Left lung (tissue), 10 donors: ENCODE data around the gene HTR3D. TPM values are rescaled to one million over a fixed set of nuclear protein-coding genes. Genes with fewer than 3 reads are reported as not detected.

Source experiments
- ATAC-seq: fragments of 200-7000 bp; cut with Tn5 transposase; one replicate; pipeline ENCODE4 v1.9.1; 2020; ENCODE audit warnings: moderate library complexity
- DNase-seq, 4 donors: peaks; one replicate each; pipeline ENCODE4 v3.0.0-alpha.2; 2013 to 2020
- H3K27ac ChIP-seq, 2 donors: fragments of 200-600 bp; sonication (generic) in 1 of 2; one replicate each; pipeline versions ENCODE4 v1.5.0 to v1.8.0; 2020 to 2021
- H3K27me3 ChIP-seq, 2 donors: fragments of 200-600 bp; sonication (generic) in 1 of 2; one replicate each; pipeline versions ENCODE4 v1.5.0 to v1.8.0; 2020 to 2021
- H3K36me3 ChIP-seq, 2 donors: fragments of 200-600 bp; sonication (generic) in 1 of 2; one replicate each; pipeline versions ENCODE4 v1.5.0 to v1.8.0; 2020 to 2021
- H3K4me1 ChIP-seq, 2 donors: fragments of 200-600 bp; one replicate each; pipeline ENCODE4 v1.8.0; 2021
- H3K4me3 ChIP-seq, 2 donors: fragments of 200-600 bp; sonication (generic) in 1 of 2; one replicate each; pipeline versions ENCODE4 v1.5.0 to v1.8.0; 2020 to 2021; ENCODE audit warnings: mild to moderate bottlenecking in 1 of 2
- H3K9me3 ChIP-seq, 2 donors: fragments of 200-600 bp; sonication (generic) in 1 of 2; one replicate each; pipeline versions ENCODE4 v1.5.0 to v1.8.0; 2020 to 2021
- intact Hi-C, 2 donors: fragments of 100-400 bp; cut with DNase I; formaldehyde crosslinking; loops; one replicate each; pipeline versions ENCODE4 v1.11.2 to v1.14.2; 2022
- polyA plus RNA-seq, 6 donors: library from polyadenylated mRNA; unstranded; fragments of 120-200 nt; gene quantifications; one replicate each; pipeline ENCODE4 v1.2.1, GENCODE V29; 2013; ENCODE audit not compliant: insufficient read length in 6 of 6
- total RNA-seq, 2 donors: library from RNA; stranded (reverse); fragmentation: NEBNext Ultra II Directional; extraction: Animal tissue kit (Norgen Biotek cat#: 25700); gene quantifications; one replicate each; pipeline ENCODE4 v1.2.1, GENCODE V29; 2021
- TF ChIP-seq, protein P1 (sequence below), 2 donors: fragments of 200-600 bp; sonication (generic) in 1 of 2; IDR thresholded peaks; one replicate each; pipeline versions ENCODE4 v1.5.0 to v1.8.0; 2021; ENCODE audit warnings: antibody characterized with exemption in 2 of 2
- donor health status: DM: no; HTN: yes; CAD: no.
- donor health status: DM: no; HTN: no; CAD: no.

The HTR3D gene
- total and polyA plus RNA-seq, 8 donors = not detected

DNA sequence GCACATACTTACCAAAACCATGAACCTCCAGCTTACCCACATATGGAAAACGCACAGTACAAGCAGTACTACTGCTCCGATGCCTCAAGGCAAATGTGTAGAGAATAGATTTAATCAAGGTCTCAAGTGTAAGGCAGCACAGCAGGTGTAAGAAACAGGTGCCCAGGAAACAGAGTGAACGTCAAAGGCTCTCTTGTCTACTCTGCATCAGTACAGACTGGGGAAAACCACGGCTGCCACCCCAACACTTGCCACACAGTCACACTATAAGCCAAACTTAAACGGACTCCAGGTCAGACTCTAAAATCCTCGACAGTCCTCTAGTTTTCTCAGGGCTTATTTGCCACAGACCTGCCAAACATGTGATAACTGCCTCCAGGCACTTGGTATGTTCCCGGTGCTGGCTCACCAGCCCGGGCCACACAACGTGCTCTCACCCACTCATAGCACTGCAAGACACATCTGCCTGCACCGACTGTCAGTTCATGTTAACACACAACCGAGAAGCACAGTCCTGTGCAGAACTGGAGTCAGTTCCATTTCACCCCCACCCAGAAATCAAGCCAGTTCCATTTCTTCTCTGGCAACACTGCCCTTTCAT lies 44.4 kb upstream of the HTR3D start:
- DNase-seq (no peak), ATAC-seq (no peak)
- Histone ChIP-seq H3K4me1 (peaks cover 0 to 4% of the 10 kb centered on the region in 2 donors), H3K27me3 (no peaks in the 10 kb centered on the region), H3K36me3 (peaks cover 0 to 64% of the 10 kb centered on the region in 2 donors), H3K27ac (no peak overlapping the region), H3K4me3 (no peak overlapping the region), H3K9me3 (no peaks in the 10 kb centered on the region)
- TF ChIP-seq, protein P1, sequence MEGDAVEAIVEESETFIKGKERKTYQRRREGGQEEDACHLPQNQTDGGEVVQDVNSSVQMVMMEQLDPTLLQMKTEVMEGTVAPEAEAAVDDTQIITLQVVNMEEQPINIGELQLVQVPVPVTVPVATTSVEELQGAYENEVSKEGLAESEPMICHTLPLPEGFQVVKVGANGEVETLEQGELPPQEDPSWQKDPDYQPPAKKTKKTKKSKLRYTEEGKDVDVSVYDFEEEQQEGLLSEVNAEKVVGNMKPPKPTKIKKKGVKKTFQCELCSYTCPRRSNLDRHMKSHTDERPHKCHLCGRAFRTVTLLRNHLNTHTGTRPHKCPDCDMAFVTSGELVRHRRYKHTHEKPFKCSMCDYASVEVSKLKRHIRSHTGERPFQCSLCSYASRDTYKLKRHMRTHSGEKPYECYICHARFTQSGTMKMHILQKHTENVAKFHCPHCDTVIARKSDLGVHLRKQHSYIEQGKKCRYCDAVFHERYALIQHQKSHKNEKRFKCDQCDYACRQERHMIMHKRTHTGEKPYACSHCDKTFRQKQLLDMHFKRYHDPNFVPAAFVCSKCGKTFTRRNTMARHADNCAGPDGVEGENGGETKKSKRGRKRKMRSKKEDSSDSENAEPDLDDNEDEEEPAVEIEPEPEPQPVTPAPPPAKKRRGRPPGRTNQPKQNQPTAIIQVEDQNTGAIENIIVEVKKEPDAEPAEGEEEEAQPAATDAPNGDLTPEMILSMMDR (IDR thresholded peaks at IDR 0.05) = no peak
- intact Hi-C loops = no loop called here

DNA sequence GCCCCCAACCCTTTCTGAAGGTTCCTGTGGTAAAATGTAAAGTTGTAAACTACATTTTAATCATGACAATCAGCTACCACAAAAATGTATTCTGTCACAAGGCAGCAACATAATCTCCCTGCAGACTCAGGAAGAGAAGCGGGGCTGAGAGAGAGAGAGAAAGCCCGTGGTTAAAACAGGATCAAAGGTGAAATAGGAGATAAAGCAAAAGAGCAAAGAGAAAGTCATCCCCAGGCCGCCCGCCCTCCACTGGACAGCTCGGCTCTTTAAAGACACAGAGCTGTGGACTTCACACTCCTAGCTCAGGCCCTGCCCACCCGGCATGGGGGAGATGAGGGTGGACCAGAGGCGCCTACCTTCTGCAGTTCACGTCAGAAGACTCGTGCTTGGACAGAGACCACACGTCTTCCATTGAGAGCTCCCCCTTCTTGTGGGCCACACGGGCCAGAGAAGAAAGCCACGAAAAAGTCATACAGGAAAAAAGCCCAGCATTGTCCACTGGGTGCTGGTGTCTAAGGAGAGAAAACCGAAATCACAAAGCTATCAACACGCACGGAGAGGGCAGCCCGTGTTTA lies 43.2 kb upstream of the HTR3D start:
- intact Hi-C loops = no loop called here

DNA sequence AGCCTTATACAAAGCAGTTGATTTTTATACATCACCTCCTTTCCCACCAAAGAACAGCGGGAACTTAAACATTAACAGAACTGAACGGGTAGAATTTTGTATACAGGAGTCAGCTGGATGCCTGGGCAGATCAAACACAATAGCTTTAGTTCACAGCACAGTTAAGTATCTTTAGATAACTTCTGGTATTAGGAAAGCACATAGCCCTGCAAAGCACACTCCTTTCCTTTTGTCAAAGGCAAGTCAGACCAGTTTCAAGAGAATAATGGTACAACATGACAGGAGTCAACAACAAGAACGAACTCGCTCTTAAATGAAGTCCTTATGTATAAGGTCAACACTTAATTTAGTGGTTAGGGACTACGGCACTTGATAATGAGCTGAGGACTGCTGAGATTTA lies 40.1 kb upstream of the HTR3D start:
- H3K27me3 ChIP-seq = no peaks in the 10 kb centered on the region
- H3K4me1 ChIP-seq = peaks cover 0 to 4% of the 10 kb centered on the region in 2 donors
- H3K9me3 ChIP-seq = no peaks in the 10 kb centered on the region
- TF ChIP-seq, protein P1 (IDR thresholded peaks at IDR 0.05) = no peak
- no peak overlapping the region for H3K27ac ChIP-seq
- intact Hi-C loops = no loop called here
- ATAC-seq = peak; percentile 88
- no peak overlapping the region for H3K4me3 ChIP-seq
- H3K36me3 ChIP-seq = peaks cover 0 to 28% of the 10 kb centered on the region in 2 donors
- DNase-seq = peak in 1 of 4 donors; percentile 61

More for the DNA sequence above, 43.2 kb upstream of the HTR3D start:
- Histone ChIP-seq H3K36me3 (peaks cover 0 to 53% of the 10 kb centered on the region in 2 donors), H3K27me3 (no peaks in the 10 kb centered on the region), H3K27ac (no peak overlapping the region), H3K9me3 (no peaks in the 10 kb centered on the region), H3K4me3 (no peak overlapping the region), H3K4me1 (peaks cover 0 to 4% of the 10 kb centered on the region in 2 donors)
- ATAC-seq (no peak), DNase-seq (no peak)
- TF ChIP-seq, protein P1 (IDR thresholded peaks at IDR 0.05) = no peak

DNA sequence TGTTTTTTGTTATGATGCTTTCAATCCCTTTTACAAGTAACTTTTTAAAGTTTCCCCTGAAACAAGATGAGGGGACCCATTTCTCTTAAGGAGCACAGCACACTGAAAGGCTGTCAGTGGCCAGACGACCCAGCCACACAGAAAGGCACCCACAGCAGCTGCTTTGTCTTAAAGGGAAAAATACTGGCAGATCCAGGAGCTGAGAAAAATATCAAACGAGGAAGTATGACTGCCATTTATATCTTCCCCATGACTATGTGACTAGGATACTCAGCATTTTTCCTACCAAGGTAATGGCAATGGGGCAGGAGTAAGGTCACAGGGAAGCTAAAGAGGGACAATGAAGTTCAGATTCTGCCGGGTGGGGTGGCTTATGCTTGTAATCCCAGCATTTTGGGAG lies 29.8 kb upstream of the HTR3D start:
- ATAC-seq (no peak), DNase-seq (no peak)
- no peaks in the 10 kb centered on the region for H3K9me3 ChIP-seq
- intact Hi-C loops = no loop called here
- H3K4me3 ChIP-seq = no peak overlapping the region
- no peak overlapping the region for H3K27ac ChIP-seq
- no peaks in the 10 kb centered on the region for H3K27me3 ChIP-seq
- H3K36me3 ChIP-seq = peaks cover 0 to 3% of the 10 kb centered on the region in 2 donors
- TF ChIP-seq, protein P1 (IDR thresholded peaks at IDR 0.05) = no peak
- H3K4me1 ChIP-seq = peaks cover 20 to 31% of the 10 kb centered on the region in 2 donors

DNA sequence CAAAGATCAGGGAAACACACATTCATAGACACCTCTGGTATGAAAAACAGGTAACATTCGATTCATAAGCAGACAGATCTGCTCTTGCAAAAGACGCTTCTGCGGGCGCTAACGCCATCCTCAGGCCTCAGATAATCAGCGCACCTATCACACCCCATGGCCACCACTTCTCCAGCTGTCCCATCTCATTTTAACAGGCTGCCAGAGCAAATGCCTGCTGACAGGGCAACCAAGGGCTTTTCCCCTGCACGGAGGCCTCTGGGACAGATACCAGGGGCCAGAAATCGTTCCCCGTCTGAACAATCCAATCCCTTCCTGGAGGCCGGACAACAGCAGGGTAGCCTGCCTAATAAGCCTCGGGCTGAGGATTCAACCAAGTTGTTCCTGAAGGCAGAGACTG lies 29.1 kb upstream of the HTR3D start:
- intact Hi-C loops = no loop called here
- H3K9me3 ChIP-seq = no peaks in the 10 kb centered on the region
- no peak overlapping the region for H3K27ac ChIP-seq
- ATAC-seq (no peak), DNase-seq (no peak)
- H3K36me3 ChIP-seq = peaks cover 0 to 3% of the 10 kb centered on the region in 2 donors
- TF ChIP-seq, protein P1 (IDR thresholded peaks at IDR 0.05) = no peak
- H3K4me1 ChIP-seq = peaks cover 21 to 38% of the 10 kb centered on the region in 2 donors
- no peaks in the 10 kb centered on the region for H3K27me3 ChIP-seq
- H3K4me3 ChIP-seq = no peak overlapping the region
